Panc1 (cell line): ENCODE data around the gene SMOC2.

Source experiments
- POLR2AphosphoS5 ChIP-seq: IDR thresholded peaks from 2 replicates; pipeline ENCODE4 v1.6.1; 2012; ENCODE audit warnings: mild to moderate bottlenecking, low read depth, low read length, moderate library complexity
- REST ChIP-seq, 2 experiments: IDR thresholded peaks; 2 replicates each; pipeline ENCODE4 v1.6.1; 2011 to 2012; ENCODE audit warnings: low read depth in 2 of 2, control low read depth in 1 of 2, low read length in 1 of 2, mild to moderate bottlenecking in 1 of 2, moderate library complexity in 1 of 2; ENCODE audit not compliant: insufficient read depth in 1 of 2
- SIN3A ChIP-seq: IDR thresholded peaks from 2 replicates; pipeline ENCODE4 v1.6.1; 2012; ENCODE audit warnings: low read depth, mild to moderate bottlenecking, low read length, moderate library complexity, borderline replicate concordance; ENCODE audit not compliant: insufficient read depth
- TCF7L2 ChIP-seq: IDR thresholded peaks from 2 replicates; pipeline ENCODE4 v1.6.1; 2011; ENCODE audit warnings: mild to moderate bottlenecking, low read depth, low read length, inconsistent platforms
- TF ChIP-seq, protein P1 (sequence below): fragments of 450-650 bp; IDR thresholded peaks from 2 replicates; pipeline ENCODE4 v1.5.1; 2017; ENCODE audit warnings: mild to moderate bottlenecking

DNA sequence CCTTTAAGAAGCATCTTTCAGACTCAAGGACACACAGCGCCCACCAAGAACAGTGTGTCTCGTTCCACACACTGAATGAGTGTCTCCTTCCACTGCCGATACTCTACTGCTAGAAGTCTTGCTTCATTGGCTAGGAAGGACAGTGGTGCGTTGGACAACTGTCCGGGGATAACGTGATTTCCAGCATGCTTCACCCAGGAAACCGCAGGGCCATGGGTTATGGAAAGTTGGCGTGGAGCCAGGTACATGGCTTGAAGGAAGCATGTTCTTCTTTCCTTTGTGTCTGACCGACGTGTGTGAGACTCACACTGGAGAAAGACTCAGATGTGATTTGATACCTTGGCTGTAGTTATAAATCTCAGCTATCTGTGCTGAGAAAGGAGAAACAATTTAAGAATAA lies 73.2 kb downstream of the SMOC2 start:
- TF ChIP-seq, protein P1, sequence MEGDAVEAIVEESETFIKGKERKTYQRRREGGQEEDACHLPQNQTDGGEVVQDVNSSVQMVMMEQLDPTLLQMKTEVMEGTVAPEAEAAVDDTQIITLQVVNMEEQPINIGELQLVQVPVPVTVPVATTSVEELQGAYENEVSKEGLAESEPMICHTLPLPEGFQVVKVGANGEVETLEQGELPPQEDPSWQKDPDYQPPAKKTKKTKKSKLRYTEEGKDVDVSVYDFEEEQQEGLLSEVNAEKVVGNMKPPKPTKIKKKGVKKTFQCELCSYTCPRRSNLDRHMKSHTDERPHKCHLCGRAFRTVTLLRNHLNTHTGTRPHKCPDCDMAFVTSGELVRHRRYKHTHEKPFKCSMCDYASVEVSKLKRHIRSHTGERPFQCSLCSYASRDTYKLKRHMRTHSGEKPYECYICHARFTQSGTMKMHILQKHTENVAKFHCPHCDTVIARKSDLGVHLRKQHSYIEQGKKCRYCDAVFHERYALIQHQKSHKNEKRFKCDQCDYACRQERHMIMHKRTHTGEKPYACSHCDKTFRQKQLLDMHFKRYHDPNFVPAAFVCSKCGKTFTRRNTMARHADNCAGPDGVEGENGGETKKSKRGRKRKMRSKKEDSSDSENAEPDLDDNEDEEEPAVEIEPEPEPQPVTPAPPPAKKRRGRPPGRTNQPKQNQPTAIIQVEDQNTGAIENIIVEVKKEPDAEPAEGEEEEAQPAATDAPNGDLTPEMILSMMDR = no peak
- TF ChIP-seq POLR2AphosphoS5 = no peak
- TF ChIP-seq REST (IDR thresholded peaks at IDR 0.05; ENCODE audit: insufficient read depth in 1 of 2, low read depth in 2 of 2, low read length in 1 of 2) = no peak
- no peak for TF ChIP-seq TCF7L2
- no peak for TF ChIP-seq SIN3A
